IPS DF 4.7 (cell line): Measurements from ENCODE around the gene TTLL12.

Experiments used
- DNase-seq: peaks from one replicate; pipeline ENCODE4 v3.0.0-alpha.2; 2013; ENCODE audit warnings: low spot score; ENCODE audit errors: extremely low read depth

TTLL12 gene

DNA sequence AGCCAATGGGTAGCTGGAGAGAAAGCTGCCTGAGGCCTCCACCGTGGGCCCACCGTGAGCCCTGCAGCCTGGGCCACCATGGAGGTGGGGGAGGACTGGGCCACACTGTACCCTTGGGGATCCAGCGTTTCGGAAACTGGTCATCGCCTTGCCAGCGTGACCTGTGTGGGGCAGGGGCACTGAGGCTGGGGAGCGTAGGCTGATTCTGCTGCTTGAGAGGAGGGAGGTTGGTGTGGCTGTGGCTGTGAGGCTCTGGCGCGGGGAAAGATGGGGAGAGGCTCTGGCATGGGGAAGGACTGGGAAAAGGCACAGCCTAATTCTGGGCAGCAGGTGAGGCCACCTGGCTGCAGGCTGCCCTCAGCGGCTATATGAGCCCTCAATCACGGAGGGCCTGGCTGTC, 12.6 kb upstream of the TTLL12 start:
- no peak for DNase-seq

DNA sequence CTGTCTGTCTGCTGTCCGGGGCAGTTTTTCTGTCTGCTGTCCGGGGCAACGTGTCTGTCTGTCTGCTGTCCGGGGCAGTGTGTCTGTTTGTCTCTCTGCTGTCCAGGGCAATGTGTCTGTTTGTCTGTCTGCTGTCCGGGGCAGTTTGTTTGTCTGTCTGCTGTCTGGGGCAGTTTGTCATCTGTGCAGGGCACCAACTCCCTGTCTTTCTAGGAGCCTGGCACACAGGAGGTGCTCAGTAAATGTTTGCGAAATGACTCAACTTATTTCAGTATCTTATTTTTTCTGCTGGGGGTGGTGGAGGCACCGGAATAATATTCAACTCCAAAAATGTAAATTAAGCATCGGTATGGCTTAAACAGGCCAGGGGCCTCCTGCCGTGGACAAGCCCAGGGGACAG, 12.0 kb upstream of the TTLL12 start:
- no peak for DNase-seq

DNA sequence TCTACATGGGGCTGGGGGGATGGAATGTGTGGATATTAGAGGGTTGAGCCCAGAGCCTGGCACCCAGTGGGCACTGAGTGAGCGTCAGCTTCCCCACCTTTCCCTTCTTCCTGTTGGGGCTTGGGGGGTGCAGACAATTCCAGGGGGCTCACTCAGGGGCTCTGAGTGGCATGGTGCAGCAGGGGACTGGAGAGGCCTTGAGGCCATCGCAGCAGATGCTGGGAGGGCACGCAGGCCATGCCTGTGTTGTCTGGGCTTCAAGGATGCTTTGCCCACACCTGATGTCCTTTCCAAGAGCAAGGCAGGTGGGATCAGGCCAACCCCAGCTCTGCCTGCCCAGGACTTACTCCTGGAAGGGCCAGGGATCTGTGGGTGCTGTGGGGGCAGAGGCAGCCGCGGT, 11.2 kb upstream of the TTLL12 start:
- DNase-seq = no peak

DNA sequence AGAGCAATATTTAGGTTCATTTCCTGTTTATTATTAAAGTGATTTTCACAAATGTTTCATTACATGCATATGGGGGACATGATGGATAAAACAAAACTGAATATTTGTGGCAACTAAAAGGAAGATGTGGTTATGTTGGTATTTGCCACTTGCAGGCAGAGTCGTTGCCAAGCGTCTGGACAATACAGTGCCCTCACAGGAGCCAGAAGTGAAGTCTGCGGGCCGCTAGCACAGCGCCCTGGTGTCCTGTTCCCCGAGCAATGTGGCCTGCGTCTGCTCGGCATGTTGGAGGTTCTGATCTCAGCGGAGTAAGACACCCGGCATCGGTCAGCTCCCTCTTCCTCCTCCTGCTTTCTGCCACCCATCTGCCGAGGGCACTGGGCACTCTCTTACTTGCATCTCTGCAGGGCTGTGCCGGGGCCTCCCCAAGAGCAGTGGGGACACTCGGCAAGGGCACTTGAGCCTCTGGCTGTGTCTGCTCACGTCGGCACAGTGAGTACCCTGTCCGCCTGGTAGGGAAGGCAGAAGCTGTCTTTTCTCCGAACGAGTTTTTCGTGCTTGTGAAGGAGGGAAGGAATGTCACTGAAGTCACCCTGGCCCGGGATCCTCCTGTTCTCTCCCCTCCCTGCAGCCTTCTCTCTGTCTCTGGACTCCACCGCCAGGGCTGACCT, 10.5 kb upstream of the TTLL12 start:
- no peak for DNase-seq

DNA sequence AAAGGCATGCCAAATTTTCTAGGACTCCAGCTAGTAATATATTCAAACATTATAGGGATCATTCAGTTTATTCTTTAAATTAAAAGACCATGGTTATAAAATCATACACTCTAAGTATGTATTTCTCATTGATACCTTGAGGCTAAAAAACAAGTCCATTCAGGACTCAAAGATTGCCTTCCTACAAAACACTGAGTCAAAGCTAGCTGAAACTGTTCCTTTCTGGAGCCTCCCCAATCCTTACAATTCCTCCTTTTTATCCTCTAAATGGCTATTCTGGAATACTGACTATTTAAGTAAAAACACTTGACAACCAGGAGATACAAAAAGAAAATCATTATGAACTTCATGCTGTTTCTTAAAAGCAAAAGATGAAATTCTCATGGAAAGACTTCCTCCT, 4.9 kb upstream of the TTLL12 start:
- no peak for DNase-seq

DNA sequence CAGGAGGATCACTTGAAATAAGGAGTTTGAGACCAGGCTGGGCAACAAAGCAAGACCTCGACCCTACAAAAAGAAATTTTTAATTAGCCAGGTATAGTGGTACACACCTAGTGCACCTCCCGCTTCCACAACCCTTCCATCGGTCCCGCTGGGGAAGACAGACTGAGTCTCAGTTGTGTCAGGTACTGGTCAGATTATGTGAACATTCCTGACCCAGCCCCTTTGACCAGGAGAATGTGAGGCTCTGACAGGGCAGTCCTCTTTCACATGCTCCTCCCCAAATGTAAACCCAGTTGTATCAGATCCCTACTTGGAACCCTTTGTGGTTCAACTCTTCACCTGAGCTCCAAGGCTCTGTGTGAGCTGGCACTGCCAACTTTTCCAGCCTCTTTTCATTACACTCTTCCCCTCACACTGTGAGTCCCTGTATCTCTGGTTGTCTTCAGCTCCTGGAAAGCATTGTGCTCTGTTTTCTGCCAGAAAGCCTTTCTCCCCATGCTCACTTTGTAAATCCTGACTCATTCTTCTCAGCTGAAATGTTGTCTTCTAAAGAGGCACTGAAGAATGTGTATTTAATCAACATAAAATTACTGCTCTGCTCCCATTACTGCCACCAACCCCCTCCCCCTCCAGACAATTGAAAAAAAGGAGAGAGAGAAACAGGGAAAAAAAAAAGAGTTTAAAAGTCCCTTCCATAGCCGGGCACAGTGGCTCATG, 2.1 kb upstream of the TTLL12 start:
- DNase-seq = no peak

DNA sequence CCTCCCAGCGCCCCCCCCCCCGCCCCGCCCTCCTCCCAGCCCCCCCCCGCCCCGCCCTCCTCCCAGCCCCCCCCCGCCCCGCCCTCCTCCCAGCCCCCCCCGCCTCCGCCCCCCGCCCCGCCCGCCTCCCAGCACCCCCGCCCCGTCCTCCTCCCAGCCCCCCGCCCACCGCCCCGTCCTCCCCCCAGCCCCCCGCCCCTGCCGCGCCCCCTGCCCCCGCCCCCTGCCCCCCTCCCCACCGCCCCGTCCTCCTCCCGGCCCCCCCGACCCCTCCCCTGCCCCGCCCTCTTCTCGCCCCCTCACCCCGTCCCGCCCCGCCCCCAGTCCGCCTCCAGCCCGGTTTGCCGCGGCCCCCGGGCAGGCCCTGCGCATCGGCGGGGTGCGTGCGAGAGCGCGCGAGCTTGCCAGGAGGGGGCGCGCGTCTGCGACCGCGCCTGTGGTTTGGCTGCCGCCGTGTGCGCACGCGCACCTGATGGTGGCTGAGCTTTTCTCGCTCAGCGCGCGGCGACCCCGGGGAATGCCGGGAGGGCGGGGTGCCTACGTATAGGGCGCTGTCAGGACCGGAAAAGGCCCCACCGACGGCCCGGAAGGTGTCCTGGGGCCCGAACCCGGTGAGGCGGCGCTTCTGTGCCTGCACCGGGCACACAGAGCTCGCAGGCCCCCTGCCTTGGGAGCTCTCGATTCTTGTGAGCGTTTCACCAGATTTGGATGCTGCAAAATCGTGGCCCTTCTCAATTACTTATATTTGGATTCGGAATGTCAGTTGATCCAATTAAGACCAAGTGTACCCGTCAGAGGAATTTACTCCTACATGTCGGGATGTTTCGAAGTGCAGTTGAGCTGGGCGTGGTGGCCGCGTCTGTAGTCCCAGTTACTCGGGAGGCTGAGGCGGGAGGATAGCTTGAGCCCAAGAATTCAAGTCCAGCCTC, 501 bp upstream of the TTLL12 start:
- peak; percentile 78 for DNase-seq

DNA sequence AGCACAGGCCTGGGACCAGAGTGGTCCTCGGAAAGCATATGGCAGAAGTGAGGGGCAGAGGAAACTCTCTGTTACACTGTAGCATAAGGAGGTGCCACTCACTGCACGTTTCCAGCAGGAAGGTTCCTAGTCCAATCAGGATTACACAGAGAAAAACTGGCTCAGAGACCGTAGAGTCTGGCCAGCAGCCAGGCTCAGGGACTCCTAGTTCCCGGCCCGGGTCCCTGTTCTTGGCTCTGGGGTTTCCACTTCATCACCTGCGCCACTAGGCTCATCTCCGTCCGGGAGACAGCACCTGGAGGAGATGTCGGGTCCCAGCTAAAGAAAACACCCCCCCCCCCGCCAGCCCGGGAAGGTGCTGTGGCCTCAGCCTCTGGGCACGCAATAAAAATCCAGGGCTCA, 1.1 kb downstream of the TTLL12 start:
- no peak for DNase-seq

DNA sequence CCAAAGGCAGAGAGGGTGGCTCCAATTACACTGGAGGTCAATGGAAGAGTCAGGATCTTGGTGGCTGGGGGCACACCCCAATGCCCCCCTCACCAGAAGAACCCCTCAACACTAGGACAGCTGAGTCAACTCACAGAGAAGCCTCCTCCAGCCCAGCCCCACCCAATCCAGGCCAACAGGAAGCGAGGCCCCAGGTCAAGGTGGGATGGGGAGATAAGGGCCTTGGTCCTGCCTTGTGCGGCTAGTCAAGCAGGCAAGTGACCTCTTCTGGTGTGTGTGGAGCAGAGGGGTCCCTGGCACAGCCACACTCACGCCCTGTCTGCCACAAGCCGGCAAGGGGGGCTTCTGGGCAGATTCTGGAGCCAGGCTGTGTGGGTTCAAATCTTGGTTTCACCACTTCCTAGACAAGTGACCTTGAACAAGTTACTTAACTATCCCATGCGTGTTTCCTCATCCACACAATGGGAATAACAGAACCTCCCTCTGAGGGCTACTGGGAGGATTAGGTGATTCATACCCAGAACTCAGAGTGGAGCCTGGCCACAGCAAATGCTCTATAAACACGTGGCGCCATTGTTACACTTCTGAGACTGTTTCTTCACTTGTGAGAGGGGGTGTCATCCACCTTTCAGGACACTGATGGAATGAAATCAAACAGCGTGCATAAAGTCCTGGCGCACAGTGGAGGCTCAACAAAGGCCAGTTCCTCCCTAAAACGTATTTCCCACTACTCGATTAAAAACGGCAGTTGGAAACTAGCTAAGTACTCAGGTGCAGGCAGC, 3.2 kb downstream of the TTLL12 start:
- no peak for DNase-seq

DNA sequence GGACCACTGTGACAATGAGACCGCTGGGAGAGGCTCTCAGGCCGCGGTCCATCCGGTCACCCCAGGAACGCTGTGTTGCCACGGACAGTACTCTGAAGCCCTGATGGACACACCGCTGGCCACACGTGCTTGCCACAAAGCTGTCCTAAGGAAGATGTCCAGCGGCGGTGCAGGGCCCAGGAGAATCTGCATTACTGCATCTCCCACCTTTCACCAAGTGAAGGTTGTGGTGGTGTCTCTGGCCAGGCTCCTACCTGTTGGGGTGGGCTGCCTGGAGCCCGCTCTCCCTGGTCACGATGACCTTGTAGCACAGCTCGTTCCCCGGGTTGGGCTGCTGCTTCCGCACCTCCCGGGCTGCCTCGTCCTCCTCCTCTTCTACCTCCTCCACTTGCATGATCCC, 4.2 kb downstream of the TTLL12 start:
- no peak for DNase-seq

DNA sequence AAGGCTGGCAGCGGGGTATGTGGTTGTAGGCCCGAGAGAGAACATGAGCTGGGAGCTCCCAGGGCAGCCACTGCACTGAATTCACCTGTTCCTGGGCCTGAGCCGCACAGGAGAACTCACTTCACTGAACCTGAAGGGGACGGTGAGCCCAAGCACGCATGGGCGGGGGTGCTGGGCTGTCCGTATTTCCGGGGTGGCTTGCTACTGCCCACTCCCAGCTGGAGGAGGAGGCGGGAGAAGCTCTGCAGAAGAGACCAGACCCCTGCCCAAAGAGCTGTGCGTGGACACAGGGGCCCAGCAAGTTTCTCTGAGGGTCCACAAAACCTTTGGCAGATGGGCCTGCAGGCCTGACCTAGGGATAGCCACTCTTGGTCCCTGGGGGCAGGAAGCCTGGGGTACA, 4.8 kb downstream of the TTLL12 start:
- no peak for DNase-seq

DNA sequence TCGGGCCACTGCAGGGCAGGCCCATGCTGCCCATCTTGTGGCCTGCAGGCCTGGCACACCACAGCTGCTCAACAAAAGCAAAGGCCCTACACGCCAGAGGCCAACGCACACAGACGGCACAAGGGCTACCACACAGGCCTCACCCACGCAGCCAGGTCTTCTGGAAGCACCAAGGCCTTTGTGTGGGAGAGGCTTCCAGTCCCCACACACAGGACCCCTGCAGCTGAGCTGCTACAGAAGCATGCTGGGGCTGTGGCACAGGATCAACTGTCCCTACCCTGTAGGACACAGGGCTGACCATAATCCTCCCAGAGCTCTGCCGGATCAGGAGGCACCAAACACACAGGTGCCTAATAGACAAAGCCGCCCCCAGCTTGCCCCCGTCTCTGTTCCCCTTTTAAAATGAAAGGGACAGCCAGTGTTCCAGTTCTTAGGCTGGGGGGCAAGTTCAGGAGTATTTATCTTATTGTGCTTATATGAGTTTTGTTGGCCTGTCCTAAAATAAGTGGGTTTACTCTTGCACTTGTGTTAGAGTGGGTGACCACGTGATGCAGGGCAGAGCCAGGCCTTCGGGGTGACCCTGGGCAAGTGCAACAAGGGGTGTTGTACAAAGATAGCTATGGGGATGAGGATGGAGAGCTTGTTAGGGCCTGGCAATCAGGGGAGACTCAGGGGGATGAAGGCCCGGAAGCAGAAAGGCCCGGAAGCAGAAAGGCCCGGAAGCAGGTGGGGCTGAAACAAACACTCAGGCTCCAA, 5.4 kb downstream of the TTLL12 start:
- DNase-seq = no peak

DNA sequence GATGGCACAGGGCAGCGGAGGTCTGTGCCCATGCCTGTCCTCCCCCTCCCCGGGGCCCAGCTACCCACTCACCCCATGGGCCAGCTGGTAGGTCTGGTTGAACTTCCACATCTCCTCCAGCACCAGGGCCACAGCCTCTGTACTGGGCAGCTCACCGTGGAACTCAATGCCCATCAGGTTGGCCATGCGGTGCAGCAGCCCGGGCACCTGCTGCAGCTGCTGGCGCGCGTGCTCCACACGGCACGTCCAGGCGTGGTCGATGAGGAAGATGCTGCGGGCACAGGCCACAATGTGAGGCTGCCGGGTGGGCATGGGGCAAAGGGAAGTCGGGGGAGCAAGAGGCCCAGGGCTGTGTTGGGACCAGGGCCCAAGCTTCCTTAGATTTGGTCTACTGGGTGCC, 6.3 kb downstream of the TTLL12 start:
- no peak for DNase-seq

DNA sequence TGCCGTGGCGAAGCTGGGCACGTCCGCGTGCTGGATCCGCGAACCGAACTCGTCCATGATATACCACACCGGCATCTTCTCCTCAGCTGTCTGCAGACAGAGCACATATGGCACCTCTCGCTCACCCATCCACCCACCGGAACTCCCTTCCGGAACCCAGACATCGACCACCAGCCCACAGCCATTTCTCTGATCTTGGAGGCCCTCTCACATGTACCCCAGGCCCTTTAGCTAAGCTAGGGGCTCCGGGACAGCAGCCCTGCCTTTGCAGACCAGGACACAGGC, 7.1 kb downstream of the TTLL12 start:
- DNase-seq = no peak

DNA sequence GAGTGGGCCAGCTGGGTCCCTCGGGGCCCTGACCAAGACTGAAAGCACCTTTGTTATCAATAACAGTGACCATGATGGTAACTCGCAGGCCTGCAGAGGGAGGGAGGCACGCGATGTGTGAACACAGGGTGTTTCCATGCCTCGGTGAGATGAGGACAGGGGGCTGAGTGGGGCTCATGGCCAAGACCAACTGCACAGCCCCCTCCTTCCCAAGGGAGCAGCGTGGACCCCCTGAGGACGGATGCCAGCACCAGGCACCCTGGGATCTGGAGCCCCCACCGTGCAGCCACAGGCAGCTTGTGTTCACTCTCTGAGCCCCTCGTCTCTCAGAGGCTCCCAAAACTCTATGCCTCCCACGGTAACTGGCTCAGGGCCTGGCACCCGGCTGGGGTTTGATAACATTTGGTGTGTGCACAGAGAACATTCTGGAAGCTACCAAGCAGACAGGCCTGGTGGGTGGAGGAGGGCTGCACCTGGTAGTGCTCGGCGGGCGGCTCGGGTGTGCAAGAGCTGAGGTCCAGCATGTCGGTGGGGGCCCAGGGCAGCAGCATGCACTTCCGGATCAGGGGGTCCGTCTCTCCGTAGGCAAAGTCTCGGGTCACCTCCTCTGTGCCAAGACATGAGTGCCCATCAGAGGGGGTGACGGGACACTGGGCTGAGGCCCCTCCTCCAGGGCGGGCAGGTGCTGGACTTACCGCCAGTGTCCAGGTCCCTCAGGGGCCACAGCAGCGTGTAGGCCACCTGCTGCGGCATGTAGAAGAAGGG, 7.6 kb downstream of the TTLL12 start:
- DNase-seq = no peak

DNA sequence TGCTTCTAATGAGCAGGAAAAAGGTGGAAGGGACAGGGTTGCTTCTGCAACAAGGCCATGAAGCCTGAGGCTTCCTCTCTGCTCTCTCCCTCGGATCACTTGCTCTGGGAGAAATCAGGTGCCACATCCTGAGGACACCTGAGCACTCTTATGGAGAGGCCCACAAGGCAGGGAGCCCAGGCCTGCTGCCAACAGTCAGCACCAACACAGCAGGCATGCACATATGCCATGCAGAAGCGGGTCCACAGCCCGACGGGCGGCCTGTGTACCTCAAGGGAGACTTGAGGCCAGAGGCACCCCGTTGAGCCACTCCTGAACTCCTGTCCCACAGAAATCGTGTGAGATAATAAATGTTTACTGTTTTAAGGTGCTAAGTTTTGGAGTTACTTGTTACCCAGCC, 9.5 kb downstream of the TTLL12 start:
- no peak for DNase-seq

DNA sequence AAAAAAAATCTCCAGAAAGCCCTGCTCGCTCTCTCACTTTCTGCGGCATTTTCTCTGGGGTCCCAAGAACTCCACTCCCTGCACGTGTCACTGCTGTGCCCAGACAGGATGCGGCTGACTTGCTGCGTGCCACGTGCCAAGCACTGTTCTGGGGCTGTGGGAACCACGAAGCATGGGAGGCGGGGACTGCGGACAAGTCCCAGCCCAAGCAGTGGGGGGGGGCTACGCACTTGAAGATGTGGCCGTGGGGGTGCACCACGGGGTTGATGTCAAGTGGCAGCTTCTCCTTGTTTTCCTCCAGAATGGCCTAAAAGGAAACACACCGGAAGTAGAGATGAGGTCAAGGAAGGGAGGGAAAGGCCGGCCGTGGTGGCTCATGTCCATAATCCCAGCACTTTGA, 10.8 kb downstream of the TTLL12 start:
- no peak for DNase-seq

DNA sequence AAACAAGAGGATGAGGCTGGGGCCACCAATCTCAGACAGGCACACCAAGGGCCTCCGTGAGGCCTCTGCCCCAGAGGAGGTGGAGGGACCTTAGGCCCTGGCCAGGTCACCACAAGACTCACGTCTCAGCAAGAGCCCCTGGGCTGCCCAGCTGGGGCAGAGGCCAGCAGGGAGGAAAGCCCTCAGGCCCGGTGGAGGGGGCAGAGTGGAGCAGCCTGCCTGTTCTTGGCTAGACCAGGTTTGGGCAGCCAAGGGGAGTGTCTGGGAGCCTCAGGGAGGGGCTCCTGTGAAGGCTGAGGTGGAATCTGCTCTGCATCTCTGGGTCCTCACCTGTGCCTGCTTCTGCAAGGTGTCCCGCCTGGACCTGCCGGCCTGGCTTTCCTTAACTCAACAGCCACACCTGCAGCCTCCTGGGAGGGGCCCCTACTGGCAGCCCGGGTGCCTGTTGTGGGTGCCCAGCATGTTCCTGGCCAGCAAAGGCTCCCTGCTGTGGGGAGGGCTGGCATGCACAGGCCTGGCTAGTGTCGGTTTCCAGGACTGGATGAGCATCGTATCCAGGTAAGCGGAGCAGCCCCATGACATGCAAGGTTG, 11.9 kb downstream of the TTLL12 start:
- DNase-seq = no peak

DNA sequence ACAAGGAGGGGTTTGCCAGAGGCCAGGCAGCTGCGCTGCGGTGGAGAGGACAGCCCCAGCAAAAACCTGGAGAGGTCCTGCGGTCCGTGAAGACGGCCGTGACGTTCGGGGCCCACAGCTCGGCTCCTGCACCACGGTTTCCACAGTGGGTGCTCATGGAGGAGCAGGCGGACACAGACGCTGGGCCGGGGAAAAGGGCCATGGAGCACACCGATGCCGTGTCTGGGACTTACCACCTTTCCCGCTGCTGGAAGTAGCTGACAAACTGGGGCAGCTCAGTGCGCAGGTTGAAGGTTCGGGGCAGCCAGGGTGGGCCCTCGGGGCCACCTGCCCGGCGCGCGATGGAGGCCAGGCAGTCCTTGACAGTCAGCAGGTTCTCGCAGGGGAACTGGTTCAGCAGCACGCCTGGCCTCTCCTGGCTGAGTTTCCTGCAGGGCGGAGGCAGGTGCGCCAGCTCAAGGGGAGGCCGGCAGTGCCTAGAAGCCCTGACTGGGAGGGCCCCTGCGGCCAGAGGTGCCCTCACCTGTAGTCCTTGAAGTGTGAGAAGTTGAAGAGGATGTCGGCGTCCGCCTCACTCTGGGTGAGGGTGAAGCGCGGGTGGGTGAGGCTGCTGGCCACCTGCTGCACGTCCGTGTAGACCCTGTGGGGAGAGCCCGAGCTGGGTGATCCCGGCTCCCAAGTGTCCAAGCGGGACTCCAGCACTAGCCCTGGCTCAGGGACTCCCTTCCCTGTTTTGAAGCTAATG, 12.8 kb downstream of the TTLL12 start:
- DNase-seq = no peak
